Activated B cell treated with CpG ODN at 0.5 μM for 24 hours (primary cell): Measurements from ENCODE around the gene CBLL2. TPM values are rescaled to one million over a fixed set of nuclear protein-coding genes. Genes with fewer than 3 reads are reported as not detected.

Experiments
- ATAC-seq: fragments of 200-7000 bp; cut with Tn5 transposase; one replicate; pipeline ENCODE4 v1.10.0; 2021; ENCODE audit warnings: low read depth, mild to moderate bottlenecking, moderate library complexity
- CTCF ChIA-PET: fragments of 350-600 bp; sonication (Branson Sonifier 250); formaldehyde crosslinking; loops from one replicate; lab custom pipeline; 2021; ENCODE audit warnings: antibody characterized with exemption; lab: Charles Lee
- POLR2A ChIA-PET: fragments of 350-600 bp; sonication (Branson Sonifier 250); formaldehyde crosslinking; loops from one replicate; lab custom pipeline; 2021; ENCODE audit warnings: antibody characterized with exemption; lab: Charles Lee
- DNase-seq: peaks from one replicate; pipeline ENCODE4 v3.0.0; 2022
- H3K27ac Mint-ChIP-seq: one replicate; pipeline ENCODE4 v1.8.0; 2020; ENCODE audit warnings: mixed read lengths
- H3K27me3 Mint-ChIP-seq: one replicate; pipeline ENCODE4 v1.8.0; 2021; ENCODE audit warnings: mixed read lengths
- H3K36me3 Mint-ChIP-seq: one replicate; pipeline ENCODE4 v1.8.0; 2021; ENCODE audit warnings: low read depth, mixed read lengths
- H3K4me1 Mint-ChIP-seq: one replicate; pipeline ENCODE4 v1.8.0; 2021; ENCODE audit warnings: mixed read lengths
- H3K4me3 Mint-ChIP-seq: one replicate; pipeline ENCODE4 v1.8.0; 2020; ENCODE audit warnings: mild to moderate bottlenecking, mixed read lengths
- H3K9me3 Mint-ChIP-seq: one replicate; pipeline ENCODE4 v1.8.0; 2020; ENCODE audit warnings: mixed read lengths
- intact Hi-C: fragments of 100-400 bp; cut with micrococcal nuclease; formaldehyde crosslinking; loops from one replicate; pipeline ENCODE4 v1.15.1; 2024
- total RNA-seq: library from RNA; stranded (reverse); gene quantifications from 2 replicates; pipeline ENCODE4 v1.2.3, GENCODE V29; 2022
- TF ChIP-seq, protein P1 (sequence below): fragments of 200-600 bp; IDR thresholded peaks from one replicate; pipeline ENCODE4 v1.8.0; 2022; ENCODE audit warnings: antibody characterized with exemption, mild to moderate bottlenecking

Gene CBLL2
- total RNA-seq, 1 donor from 2014 or later, result not detected

DNA sequence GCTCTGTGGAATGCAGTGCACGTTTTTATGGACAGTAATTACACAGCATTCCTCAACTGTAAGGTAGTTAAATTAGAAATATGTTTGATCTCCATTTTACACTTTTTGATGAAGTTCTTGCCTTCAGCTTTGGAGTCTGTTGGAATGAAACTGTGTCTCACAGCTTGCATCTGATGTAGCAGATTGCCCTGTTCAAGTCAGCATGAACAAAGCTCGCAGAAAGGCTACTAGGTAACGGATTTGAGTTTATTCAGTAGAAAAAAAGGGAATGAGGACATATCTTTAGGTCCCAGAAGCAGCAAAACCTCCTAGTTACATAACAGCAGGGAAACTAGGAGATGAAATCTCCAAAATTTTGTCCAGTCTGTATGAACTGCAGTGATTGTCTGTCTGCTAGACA is 24.3 kb upstream of the CBLL2 start:
- Mint-ChIP-seq H3K36me3 (no peaks in the 10 kb centered on the region), H3K27me3 (no peaks in the 10 kb centered on the region), H3K27ac (no peak overlapping the region), H3K4me1 (no peaks in the 10 kb centered on the region), H3K9me3 (no peaks in the 10 kb centered on the region), H3K4me3 (no peak overlapping the region)
- POLR2A ChIA-PET, result no interaction called here
- intact Hi-C loops, result no loop called here
- DNase-seq (no peak), ATAC-seq (no peak)
- CTCF ChIA-PET, result no interaction called here
- TF ChIP-seq, protein P1, sequence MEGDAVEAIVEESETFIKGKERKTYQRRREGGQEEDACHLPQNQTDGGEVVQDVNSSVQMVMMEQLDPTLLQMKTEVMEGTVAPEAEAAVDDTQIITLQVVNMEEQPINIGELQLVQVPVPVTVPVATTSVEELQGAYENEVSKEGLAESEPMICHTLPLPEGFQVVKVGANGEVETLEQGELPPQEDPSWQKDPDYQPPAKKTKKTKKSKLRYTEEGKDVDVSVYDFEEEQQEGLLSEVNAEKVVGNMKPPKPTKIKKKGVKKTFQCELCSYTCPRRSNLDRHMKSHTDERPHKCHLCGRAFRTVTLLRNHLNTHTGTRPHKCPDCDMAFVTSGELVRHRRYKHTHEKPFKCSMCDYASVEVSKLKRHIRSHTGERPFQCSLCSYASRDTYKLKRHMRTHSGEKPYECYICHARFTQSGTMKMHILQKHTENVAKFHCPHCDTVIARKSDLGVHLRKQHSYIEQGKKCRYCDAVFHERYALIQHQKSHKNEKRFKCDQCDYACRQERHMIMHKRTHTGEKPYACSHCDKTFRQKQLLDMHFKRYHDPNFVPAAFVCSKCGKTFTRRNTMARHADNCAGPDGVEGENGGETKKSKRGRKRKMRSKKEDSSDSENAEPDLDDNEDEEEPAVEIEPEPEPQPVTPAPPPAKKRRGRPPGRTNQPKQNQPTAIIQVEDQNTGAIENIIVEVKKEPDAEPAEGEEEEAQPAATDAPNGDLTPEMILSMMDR, result no peak

DNA sequence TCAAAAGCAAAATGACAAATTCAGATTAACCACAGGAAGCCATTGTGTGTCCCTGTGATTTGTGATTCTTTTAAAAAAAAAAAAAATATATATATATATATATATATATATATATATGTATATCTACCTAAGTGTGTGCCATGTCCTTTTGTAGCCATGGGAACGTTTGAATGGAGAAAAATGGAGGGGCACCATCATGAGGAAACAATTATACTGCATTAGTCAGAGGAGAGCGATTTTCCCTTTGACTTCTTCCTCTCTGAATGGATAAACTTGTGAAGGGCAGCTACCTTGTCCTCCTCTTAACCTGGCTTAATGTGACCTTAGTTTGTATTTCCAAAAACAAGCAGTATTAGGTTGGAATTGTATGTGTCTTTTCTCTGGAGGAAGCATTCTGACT is 23.3 kb upstream of the CBLL2 start:
- ChIA-PET CTCF (no interaction called here), POLR2A (no interaction called here)
- no peaks in the 10 kb centered on the region for H3K9me3 Mint-ChIP-seq
- TF ChIP-seq, protein P1, result no peak
- intact Hi-C loops, result no loop called here
- no peaks in the 10 kb centered on the region for H3K27me3 Mint-ChIP-seq
- no peaks in the 10 kb centered on the region for H3K36me3 Mint-ChIP-seq
- no peak for ATAC-seq
- H3K4me3 Mint-ChIP-seq, result no peak overlapping the region
- DNase-seq, result no peak
- H3K27ac Mint-ChIP-seq, result no peak overlapping the region
- no peaks in the 10 kb centered on the region for H3K4me1 Mint-ChIP-seq

DNA sequence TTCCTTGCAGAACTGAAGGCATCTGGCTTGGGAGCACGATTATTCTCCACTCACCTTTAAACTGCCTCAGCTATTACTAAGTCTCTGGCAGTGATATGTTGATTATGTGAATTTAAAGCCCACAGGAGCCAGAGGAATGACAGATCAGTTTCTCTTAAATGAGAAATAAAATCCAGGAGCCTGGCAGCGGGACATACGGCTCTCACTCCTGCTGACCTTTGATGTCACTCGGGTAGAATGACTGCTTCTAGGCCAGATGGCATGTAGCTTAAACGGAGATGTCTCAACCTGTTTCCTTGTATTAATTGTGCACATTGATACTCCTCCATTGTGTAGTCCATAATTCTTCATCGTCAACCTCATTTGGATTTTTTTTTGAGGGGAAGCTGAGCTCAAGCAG is 4.0 kb upstream of the CBLL2 start:
- no peaks in the 10 kb centered on the region for H3K9me3 Mint-ChIP-seq
- ATAC-seq (no peak), DNase-seq (no peak)
- H3K36me3 Mint-ChIP-seq, result no peaks in the 10 kb centered on the region
- no peak overlapping the region for H3K27ac Mint-ChIP-seq
- intact Hi-C loops, result no loop called here
- no peaks in the 10 kb centered on the region for H3K27me3 Mint-ChIP-seq
- ChIA-PET CTCF (no interaction called here), POLR2A (no interaction called here)
- TF ChIP-seq, protein P1, result no peak
- H3K4me3 Mint-ChIP-seq, result no peak overlapping the region
- no peaks in the 10 kb centered on the region for H3K4me1 Mint-ChIP-seq

DNA sequence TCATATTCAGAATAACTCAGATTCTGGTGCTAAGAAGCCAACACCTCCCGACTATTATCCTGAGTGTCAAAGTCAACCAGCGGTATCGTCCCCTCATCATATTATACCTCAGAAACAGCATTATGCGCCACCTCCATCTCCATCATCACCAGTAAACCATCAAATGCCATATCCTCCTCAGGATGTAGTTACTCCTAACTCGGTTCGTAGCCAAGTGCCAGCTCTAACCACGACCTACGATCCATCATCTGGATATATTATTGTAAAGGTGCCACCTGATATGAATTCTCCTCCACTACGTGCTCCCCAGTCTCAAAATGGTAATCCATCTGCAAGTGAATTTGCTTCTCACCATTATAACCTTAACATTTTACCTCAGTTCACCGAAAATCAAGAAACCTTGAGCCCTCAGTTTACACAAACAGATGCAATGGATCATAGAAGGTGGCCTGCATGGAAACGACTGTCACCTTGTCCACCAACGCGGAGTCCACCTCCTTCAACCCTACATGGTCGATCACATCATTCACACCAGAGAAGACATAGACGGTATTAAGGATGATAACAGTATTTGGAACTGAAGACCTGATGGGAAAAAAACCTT is 1.1 kb downstream of the CBLL2 start:
- DNase-seq, result no peak
- no peak overlapping the region for H3K4me3 Mint-ChIP-seq
- POLR2A ChIA-PET, result no interaction called here
- CTCF ChIA-PET, result no interaction called here
- intact Hi-C loops, result no loop called here
- no peak overlapping the region for H3K27ac Mint-ChIP-seq
- TF ChIP-seq, protein P1, result no peak
- no peaks in the 10 kb centered on the region for H3K27me3 Mint-ChIP-seq
- no peaks in the 10 kb centered on the region for H3K9me3 Mint-ChIP-seq
- ATAC-seq, result no peak
- H3K36me3 Mint-ChIP-seq, result no peaks in the 10 kb centered on the region
- no peaks in the 10 kb centered on the region for H3K4me1 Mint-ChIP-seq

DNA sequence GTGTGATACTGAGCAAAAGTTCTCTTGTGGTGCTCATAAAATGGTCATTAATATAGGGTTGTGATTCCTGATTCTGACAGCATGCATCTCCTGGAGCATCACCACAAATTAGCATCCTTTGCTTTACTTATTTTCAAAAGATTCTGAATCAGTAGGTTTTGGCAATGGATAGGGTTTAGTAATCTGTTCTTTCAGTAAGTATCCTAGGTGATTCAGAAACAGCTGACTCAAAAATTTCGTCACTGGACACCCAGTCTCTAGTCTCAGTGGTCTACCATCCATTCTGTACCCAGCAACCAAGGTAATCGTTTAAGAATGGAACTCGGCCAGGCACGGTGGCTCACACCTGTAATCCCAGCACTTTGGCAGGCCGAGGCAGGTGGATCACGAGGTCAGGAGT is 4.1 kb downstream of the CBLL2 start:
- CTCF ChIA-PET, result no interaction called here
- DNase-seq (no peak), ATAC-seq (no peak)
- Mint-ChIP-seq H3K9me3 (no peaks in the 10 kb centered on the region), H3K4me3 (no peak overlapping the region), H3K27me3 (no peaks in the 10 kb centered on the region), H3K4me1 (no peaks in the 10 kb centered on the region), H3K36me3 (no peaks in the 10 kb centered on the region), H3K27ac (no peak overlapping the region)
- POLR2A ChIA-PET, result no interaction called here
- intact Hi-C loops, result no loop called here
- TF ChIP-seq, protein P1, result no peak
